ENCODE measurements around the gene GP1BA.

GP1BA gene

DNA sequence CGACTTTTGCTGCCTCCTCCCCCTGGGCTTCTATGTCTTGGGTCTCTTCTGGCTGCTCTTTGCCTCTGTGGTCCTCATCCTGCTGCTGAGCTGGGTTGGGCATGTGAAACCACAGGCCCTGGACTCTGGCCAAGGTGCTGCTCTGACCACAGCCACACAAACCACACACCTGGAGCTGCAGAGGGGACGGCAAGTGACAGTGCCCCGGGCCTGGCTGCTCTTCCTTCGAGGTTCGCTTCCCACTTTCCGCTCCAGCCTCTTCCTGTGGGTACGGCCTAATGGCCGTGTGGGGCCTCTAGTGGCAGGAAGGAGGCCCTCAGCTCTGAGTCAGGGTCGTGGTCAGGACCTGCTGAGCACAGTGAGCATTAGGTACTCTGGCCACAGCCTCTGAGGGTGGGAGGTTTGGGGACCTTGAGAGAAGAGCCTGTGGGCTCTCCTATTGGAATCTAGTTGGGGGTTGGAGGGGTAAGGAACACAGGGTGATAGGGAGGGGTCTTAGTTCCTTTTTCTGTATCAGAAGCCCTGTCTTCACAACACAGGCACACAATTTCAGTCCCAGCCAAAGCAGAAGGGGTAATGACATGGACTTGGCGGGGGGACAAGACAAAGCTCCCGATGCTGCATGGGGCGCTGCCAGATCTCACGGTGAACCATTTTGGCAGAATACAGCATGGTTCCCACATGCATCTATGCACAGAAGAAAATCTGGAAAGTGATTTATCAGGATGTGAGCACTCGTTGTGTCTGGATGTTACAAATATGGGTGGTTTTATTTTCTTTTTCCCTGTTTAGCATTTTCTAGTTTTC lies 2.3 kb downstream of the GP1BA start (continued):
- TF ChIP-seq ZNF514 (tag by site-specific recombination; IDR thresholded peaks at IDR 0.05) (no peak), ZNF645 (tag by site-specific recombination; IDR thresholded peaks at IDR 0.05) (no peak), PRDM2 (tag by site-specific recombination; IDR thresholded peaks at IDR 0.05; ENCODE audit: borderline replicate concordance) (no peak), KLF10 (tag by site-specific recombination; IDR thresholded peaks at IDR 0.05) (no peak), ZNF600 (tag by site-specific recombination; IDR thresholded peaks at IDR 0.05) (0 out of 2 replicates have a peak, but pooled peaks have one; percentile 23), ZIC2 (tag by site-specific recombination; IDR thresholded peaks at IDR 0.05) (0 out of 2 replicates have a peak, but pooled peaks have one; percentile 8), ZNF596 (tag by site-specific recombination; IDR thresholded peaks at IDR 0.05) (no peak), SCRT1 (tag by site-specific recombination; IDR thresholded peaks at IDR 0.05; ENCODE audit: borderline replicate concordance) (no peak), REST (tag by site-specific recombination; IDR thresholded peaks at IDR 0.05) (peak; percentile 84), ZNF341 (tag by site-specific recombination; IDR thresholded peaks at IDR 0.05; ENCODE audit: low read depth) (peak; percentile 55)

DNA sequence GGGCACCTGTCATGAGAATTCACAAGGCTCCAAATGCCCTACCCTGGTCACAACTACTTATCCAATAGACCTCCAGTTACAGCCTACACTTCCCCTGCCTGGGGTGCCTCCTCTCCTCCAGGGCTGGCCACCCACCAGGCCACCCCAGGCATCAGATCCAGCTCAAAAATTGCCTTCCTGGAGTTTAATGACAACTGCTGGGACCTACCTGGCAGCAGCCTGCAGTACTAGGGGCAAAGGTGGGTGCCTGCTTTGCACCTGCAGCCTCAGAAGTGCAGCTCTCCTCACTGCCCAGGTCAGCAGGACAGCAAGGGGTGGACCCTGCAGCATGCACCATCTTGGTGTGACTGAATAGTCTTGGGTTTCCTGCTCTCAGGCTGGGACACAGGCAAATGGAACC lies 3.6 kb downstream of the GP1BA start:
- peaks cover 3% of the 10 kb centered on the region for H3K4me1 ChIP-seq (ENCODE audit: control insufficient read depth, insufficient read depth, low read length)
- TF ChIP-seq GLIS1 (tag by site-specific recombination; IDR thresholded peaks at IDR 0.05) = peak; percentile 70
- no peak for TF ChIP-seq ZNF133 (tag by site-specific recombination; IDR thresholded peaks at IDR 0.05)
- peak; percentile 53 for TF ChIP-seq ZIC2 (tag by site-specific recombination; IDR thresholded peaks at IDR 0.05)
- H3K9me3 ChIP-seq (ENCODE audit: control insufficient read depth, insufficient read depth, low read depth, low read length) = no peaks in the 10 kb centered on the region
- ChIA-PET CTCF (interaction anchor here (0.5 kb wide), 1 partner anchor 242 kb away, joined by 3 read pairs; no protein-coding TSS in a partner anchor), POLR2A (interaction anchor here (0.5 to 2.3 kb wide), 3 partner anchors 13 to 26 kb away, joined by 3 to 9 read pairs (median 6); partner anchors contain the start of gene PFN1)
- peaks cover 14 to 54% of the 10 kb centered on the region in 2 experiments for H3K36me3 ChIP-seq (ENCODE audit: control insufficient read depth in 2 of 2, insufficient read depth in 1 of 2, low read length in 2 of 2)
- H3K4me3 ChIP-seq (ENCODE audit: low read depth, low read length) = no peak overlapping the region
- no peak overlapping the region for H3K27ac ChIP-seq (ENCODE audit: extremely low read depth, low read depth, low read length)

Data from HEK293 (cell line).